ENCODE measurements around the gene VPS26C.

- TF ChIP-seq POLR2AphosphoS5 (IDR thresholded peaks at IDR 0.05; ENCODE audit: low read depth, low read length) (no peak), TAF1 (IDR thresholded peaks at IDR 0.05; ENCODE audit: borderline replicate concordance, insufficient read depth, low read length) (no peak), SIN3A (IDR thresholded peaks at IDR 0.05; ENCODE audit: borderline replicate concordance, insufficient read depth, low read length) (no peak), REST (IDR thresholded peaks at IDR 0.05; ENCODE audit: insufficient read depth in 1 of 2, low read depth in 2 of 2, low read length in 2 of 2) (no peak), FOXP2 (optimal IDR thresholded peaks at IDR 0.05; ENCODE audit: borderline replicate concordance, extremely low read depth, extremely low read length, insufficient read depth) (no peak)
Observed at GRCh38 chr21:37244501-37245095, 22.5 kb downstream of the VPS26C start.

Measured in PFSK-1 (cell line).